D341Med (cell line): ENCODE measurements around the gene SCAMP4.
A peak's percentile ranks its signal among the peaks of the same experiment; 100 is the strongest.
"Not testable (repeated sequence)": the region's sequence is repeated elsewhere in the genome, so short reads cannot be mapped to it uniquely, and the experiment has no call there.

Experiments
- DNase-seq: peaks from one replicate; pipeline ENCODE4 v3.0.0; 2012; ENCODE audit warnings: low spot score

SCAMP4 gene

GRCh38 chr19:1882786-1883692 is 22.2 kb upstream of the SCAMP4 start:
- DNase-seq, result no peak

DNA sequence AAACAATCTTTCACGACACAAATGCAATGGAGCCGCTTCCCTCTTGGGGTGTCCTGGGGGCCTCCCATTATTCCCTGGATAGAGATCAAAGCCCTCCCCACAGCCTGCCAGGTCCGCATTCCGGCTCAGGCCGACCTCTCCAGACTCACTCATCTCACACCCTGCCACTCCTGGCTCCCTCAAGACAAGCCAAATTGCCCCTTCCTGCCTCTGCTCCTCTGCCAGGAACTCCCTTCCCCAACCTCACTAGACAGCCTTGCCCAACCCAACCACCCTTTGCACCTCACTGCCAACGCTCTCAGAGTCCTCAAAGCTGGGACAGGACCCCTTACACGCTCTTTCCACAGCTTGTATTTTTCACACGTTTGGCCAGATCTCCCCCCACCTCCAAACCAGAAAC is 21.4 kb upstream of the SCAMP4 start:
- DNase-seq, result no peak

- no peak for DNase-seq
These were observed 20.9 kb upstream of the SCAMP4 start for GRCh38 chr19:1884291-1884718.

GRCh38 chr19:1884719-1885334 is 20.4 kb upstream of the SCAMP4 start:
- peak; percentile 63 for DNase-seq

GRCh38 chr19:1885398-1886119 is 19.6 kb upstream of the SCAMP4 start, which contains the start of gene ABHD17A:
TSS of gene ABHD17A (minus strand) at chr19:1885496. CDS start at chr19:1881566, 3,930 bp downstream.
- peak; percentile 97 for DNase-seq

DNA sequence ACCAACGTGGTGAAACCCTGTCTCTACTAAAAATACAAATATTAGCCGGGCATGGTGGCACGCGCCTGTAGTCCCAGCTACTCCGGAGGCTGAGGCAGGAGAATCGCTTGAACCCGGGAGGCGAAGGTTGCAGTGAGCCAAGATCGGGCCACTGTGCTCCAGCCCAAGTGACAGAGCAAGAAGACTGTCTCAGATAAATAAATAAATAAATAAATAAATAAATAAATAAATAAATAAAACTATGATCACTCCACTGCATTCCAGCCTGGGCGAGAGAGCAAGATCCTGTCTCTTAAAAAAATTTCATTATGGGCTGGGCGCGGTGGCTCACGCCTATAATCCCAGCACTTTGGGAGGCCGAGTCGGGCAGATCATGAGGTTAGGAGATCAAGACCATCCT is 18.8 kb upstream of the SCAMP4 start:
- not testable (repeated sequence) for DNase-seq

GRCh38 chr19:1888385-1888784 is 16.8 kb upstream of the SCAMP4 start:
- DNase-seq, result no peak

DNA sequence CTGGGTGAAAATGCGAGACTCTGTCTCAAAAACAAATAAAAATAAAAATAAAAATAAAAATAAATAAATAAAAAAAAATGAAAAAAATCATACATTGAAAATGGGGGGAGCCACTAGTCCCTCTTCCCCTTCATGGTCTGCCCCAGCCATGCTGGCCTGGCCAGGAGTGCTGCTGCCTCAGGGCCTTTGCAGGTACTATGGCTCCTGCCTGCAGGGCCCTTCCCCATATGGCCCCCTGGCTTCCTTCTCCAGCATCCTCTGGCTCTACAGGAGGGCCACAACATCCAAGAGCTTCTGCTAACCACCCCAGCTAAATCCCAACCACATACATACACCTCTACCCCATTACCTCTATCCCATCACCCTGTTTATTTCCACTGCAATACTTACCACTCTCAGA is 15.3 kb upstream of the SCAMP4 start:
- no peak for DNase-seq

DNA sequence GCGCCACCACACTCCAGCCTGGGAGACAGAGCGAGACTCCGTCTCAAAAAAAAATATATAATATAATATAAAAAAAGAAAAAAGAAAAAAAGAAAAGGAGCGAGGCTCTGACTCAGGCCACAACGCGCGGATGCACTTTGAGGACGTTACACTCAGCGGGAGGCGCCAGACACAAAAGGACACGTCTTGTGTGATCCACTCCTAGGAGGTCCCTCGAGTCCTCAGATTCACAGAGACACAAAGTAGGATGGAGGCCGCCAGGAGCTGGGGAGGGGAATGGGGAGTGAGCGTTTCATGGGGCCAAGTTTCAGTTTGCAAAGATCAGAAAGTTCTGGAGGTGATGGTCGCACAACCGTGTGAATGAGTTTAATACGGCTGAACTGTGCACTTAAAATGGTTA is 11.4 kb upstream of the SCAMP4 start:
- DNase-seq, result no peak

DNA sequence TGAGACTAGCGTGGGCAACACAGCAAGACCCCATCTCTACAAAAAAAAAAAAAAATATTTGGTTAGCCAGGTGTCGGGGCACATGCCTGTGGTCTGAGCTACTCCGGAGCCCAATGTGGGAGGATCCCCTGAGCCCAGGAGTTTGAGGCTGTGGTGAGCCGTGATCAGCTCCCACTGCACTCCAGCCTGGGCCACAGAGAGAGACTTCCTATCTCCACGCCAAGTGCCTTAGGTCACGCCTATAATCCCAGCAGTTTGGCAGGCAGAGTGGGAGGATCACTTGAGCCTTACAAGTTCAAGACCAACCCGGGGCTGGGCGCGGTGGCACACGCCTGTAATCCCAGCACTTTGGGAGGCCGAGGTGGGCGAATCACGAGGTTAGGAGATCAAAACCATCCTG is 8.7 kb upstream of the SCAMP4 start:
- DNase-seq, result no peak

DNA sequence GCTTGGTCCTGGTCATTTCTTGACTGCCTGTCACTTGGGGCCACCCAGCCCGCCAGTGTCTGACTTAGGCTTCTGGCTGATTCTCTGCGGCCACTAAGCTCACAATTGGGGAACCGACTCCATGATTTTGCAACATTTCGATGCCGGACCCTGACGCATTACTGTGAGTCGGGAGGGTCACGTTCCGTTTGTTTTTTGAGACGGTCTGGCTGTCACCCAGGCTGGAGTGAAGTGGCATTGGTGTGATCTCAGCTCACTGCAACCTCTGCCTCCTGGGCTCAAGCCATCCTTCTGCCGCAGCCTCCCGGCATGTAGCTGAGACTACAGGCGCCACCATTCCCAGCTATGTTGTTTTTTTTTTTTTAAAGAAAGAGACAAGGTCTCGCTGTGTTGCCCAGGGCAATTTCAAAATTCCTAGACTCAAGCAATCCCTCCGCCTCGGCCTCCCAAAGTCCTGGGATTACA is 3.2 kb upstream of the SCAMP4 start:
- no peak for DNase-seq

GRCh38 chr19:1902923-1903322 is 2.3 kb upstream of the SCAMP4 start:
- no peak for DNase-seq

- DNase-seq, result no peak
These were observed 414 bp upstream of the SCAMP4 start for GRCh38 chr19:1904860-1905109.

- DNase-seq, result no peak
These were observed 720 bp downstream of the SCAMP4 start for GRCh38 chr19:1905863-1906375.

GRCh38 chr19:1906985-1907562 is 1.9 kb downstream of the SCAMP4 start:
- no peak for DNase-seq

- DNase-seq, result no peak
These were observed 2.6 kb downstream of the SCAMP4 start for GRCh38 chr19:1907563-1908363.

- no peak for DNase-seq
These were observed 3.1 kb downstream of the SCAMP4 start for GRCh38 chr19:1908364-1908678.

GRCh38 chr19:1909761-1910080 is 4.5 kb downstream of the SCAMP4 start:
- no peak for DNase-seq

DNA sequence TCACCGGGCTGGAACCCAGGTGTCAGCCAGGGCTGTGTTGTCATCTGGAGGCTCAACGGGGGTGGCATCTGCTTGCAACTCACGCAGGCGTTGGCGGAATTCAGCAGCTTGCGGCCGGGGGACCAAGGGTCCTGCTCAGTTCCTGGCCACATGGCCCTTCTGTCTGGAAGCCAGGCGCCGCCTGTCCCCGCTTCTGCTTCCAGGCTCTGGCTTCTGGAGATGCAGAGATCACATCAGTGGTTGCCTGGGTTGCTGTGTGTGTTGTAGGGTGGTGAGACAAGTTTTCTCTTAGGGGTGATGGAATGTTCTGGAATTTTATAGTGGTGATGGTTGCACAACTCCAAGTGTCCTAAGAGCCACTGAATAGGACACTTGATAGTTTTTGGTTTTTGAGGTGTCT is 5.0 kb downstream of the SCAMP4 start:
- DNase-seq, result peak; percentile 26

DNA sequence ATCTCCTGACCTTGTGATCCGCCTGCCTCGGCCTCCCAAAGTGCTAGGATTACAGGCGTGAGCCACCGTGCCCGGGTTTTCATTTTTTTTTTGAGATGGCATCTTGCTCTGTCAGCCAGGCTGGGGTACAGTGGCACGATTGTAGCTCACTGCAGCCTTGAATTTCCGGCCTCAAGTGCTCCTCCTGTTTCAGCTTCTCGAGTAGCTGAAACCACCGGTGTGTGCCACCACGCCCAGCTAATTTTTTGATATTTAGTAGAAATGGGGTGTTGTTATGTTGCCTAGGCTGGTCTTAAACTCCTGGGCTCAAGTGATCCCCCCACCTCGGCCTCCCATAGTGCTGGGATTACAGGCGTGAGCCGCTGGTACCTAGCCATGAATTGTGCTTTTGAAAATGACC is 5.9 kb downstream of the SCAMP4 start:
- no peak for DNase-seq

DNA sequence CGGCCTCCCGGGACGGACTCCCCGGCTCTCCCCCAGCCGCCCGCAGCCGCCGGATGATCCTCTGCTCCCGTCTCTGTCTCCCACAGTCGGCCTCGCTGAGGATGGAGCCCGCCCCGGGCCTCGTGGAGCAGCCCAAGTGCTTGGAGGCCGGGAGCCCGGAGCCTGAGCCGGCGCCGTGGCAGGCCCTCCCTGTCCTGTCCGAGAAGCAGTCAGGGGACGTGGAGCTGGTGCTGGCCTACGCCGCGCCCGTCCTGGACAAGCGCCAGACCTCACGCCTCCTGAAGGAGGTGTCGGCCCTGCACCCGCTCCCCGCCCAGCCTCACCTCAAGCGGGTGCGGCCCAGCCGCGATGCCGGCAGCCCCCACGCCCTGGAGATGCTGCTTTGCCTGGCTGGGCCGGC is 6.8 kb downstream of the SCAMP4 start:
- peak; percentile 37 for DNase-seq
